ENCODE results near the gene TAS2R30.

DNA sequence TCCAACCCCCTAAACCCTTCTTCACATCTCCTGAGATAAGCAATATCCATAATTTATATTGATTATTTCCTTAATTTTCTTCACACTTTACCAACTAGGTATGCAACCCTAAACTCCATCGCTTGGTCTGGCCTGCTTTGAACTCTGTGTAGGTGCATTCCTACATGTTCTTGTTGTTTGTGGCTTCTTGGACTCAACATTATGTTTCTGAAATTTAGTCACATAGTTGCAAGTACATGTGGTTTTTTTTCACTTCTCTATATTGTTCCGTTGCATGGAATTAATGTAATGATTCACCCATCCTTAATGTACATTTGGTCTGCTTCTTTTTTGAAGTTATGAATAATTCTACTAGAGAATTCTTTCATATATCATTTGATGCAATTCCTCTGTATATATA, 1.6 kb upstream of the TAS2R30 start:
- TF ChIP-seq CTCF (IDR thresholded peaks at IDR 0.05) (no peak), REST (IDR thresholded peaks at IDR 0.05; ENCODE audit: insufficient read depth in 1 of 2, low read depth in 2 of 2, low read length in 1 of 2) (no peak), POLR2AphosphoS5 (IDR thresholded peaks at IDR 0.05; ENCODE audit: low read depth, low read length) (no peak)

Data from Panc1 (cell line).